PC-9 (cell line): ENCODE measurements around the gene NSA2. TPM values are rescaled to one million over a fixed set of nuclear protein-coding genes. Genes with fewer than 3 reads are reported as not detected.

Experiments
- BruUV-seq: library from RNA; stranded (reverse); fragments of 400-500 nt; replicated peaks from 2 replicates; lab custom pipeline; 2021; lab: Mats Ljungman, UMichigan
- CTCF ChIA-PET: fragments of 300-600 bp; sonication (Branson Sonifier 250); formaldehyde crosslinking; loops from one replicate; lab custom pipeline; 2022; ENCODE audit warnings: antibody characterized with exemption; lab: Charles Lee
- POLR2A ChIA-PET: fragments of 300-600 bp; sonication (Branson Sonifier 250); formaldehyde crosslinking; loops from one replicate; lab custom pipeline; 2022; ENCODE audit warnings: antibody characterized with exemption; ENCODE audit not compliant: unreplicated experiment; lab: Charles Lee
- DNase-seq, 2 experiments: peaks; one replicate each; pipeline versions ENCODE4 v3.0.0 to v3.0.0-alpha.2; 2015 to 2022; ENCODE audit warnings: mixed read lengths in 1 of 2
- H2AFZ ChIP-seq: fragments of 200-600 bp; sonication (generic); 2 replicates; pipeline ENCODE4 v1.8.1; 2017; ENCODE audit warnings: antibody characterized with exemption
- H3F3A ChIP-seq: fragments of 200-600 bp; sonication (generic); 2 replicates; pipeline ENCODE4 v1.8.1; 2017; ENCODE audit warnings: antibody characterized with exemption, mild to moderate bottlenecking, low read depth; ENCODE audit not compliant: insufficient read depth
- H3K27ac ChIP-seq: fragments of 200-600 bp; sonication (generic); 2 replicates; pipeline ENCODE4 v1.6.1; 2016; ENCODE audit warnings: mixed run types
- H3K27me3 ChIP-seq: fragments of 200-600 bp; sonication (generic); 2 replicates; pipeline ENCODE4 v1.6.1; 2016; ENCODE audit warnings: low read depth, mixed run types; ENCODE audit not compliant: insufficient read depth
- H3K36me3 ChIP-seq: fragments of 200-600 bp; sonication (generic); 2 replicates; pipeline ENCODE4 v1.6.1; 2016; ENCODE audit warnings: low read depth, mixed run types
- H3K4me1 ChIP-seq: fragments of 200-600 bp; sonication (generic); replicated peaks from 2 replicates; pipeline ENCODE4 v1.6.1; 2016; ENCODE audit warnings: mixed run types; ENCODE audit not compliant: insufficient read depth
- H3K4me2 ChIP-seq: fragments of 200-600 bp; sonication (generic); 2 replicates; pipeline ENCODE4 v1.6.1; 2017; ENCODE audit warnings: mixed run types
- H3K4me3 ChIP-seq: fragments of 200-600 bp; sonication (generic); 2 replicates; pipeline ENCODE4 v1.6.1; 2016; ENCODE audit warnings: mixed run types
- H3K79me2 ChIP-seq: fragments of 200-600 bp; sonication (generic); 2 replicates; pipeline ENCODE4 v1.6.1; 2017; ENCODE audit warnings: low read depth, mixed run types
- H3K9me2 ChIP-seq: fragments of 200-600 bp; sonication (generic); 2 replicates; pipeline ENCODE4 v1.8.1; 2017; ENCODE audit warnings: mild to moderate bottlenecking; ENCODE audit not compliant: insufficient read depth
- H3K9me3 ChIP-seq: fragments of 200-600 bp; sonication (generic); 2 replicates; pipeline ENCODE4 v1.8.1; 2016; ENCODE audit warnings: low read depth; ENCODE audit not compliant: insufficient read depth
- H4K20me1 ChIP-seq: fragments of 200-600 bp; sonication (generic); 2 replicates; pipeline ENCODE4 v1.8.1; 2017; ENCODE audit not compliant: insufficient read depth
- EZH2 ChIP-seq: fragments of 200-600 bp; sonication (generic); IDR thresholded peaks from 2 replicates; pipeline ENCODE4 v1.8.0; 2017; ENCODE audit warnings: antibody characterized with exemption, low read depth
- intact Hi-C: fragments of 100-400 bp; cut with micrococcal nuclease; formaldehyde crosslinking; loops from one replicate; pipeline ENCODE4 v1.10.0; 2022; ENCODE audit not compliant: unreplicated experiment
- total RNA-seq: library from RNA; stranded (reverse); gene quantifications from 2 replicates; pipeline ENCODE4 v1.2.3, GENCODE V29; 2021
- TF ChIP-seq, protein P1 (sequence below): fragments of 200-600 bp; sonication (generic); conservative IDR thresholded peaks from 2 replicates; pipeline ENCODE4 v1.6.1; 2017; ENCODE audit warnings: mixed run types, antibody characterized with exemption, mild to moderate bottlenecking, moderate library complexity

Gene NSA2
- total RNA-seq, 1 experiment from 2014 or later: 87.1 TPM

GRCh38 chr5:74829413-74829812 is 62.4 kb downstream of the NSA2 start:
- Histone ChIP-seq H3K4me2 (no peak overlapping the region), H3K27me3 (no peaks in the 10 kb centered on the region), H4K20me1 (no peaks in the 10 kb centered on the region), H3F3A (no peaks in the 10 kb centered on the region), H3K36me3 (no peaks in the 10 kb centered on the region), H3K4me1 (0 out of 2 replicates have a peak, but pooled peaks cover 6% of the 10 kb centered on the region), H3K9me3 (no peaks in the 10 kb centered on the region), H3K9me2 (0 out of 2 replicates have a peak, but pooled peaks cover 4% of the 10 kb centered on the region), H3K27ac (no peak overlapping the region), H2AFZ (no peak overlapping the region), H3K4me3 (no peak overlapping the region), H3K79me2 (no peaks in the 10 kb centered on the region)
- intact Hi-C loops: no loop called here
- no peak for DNase-seq
- BruUV-seq: no TSS peak
- ChIA-PET CTCF (interaction anchor here (0.8 kb wide), 1 partner anchor 402 kb away, joined by 5 read pairs; no protein-coding TSS in a partner anchor), POLR2A (no interaction called here)
- TF ChIP-seq, protein P1, sequence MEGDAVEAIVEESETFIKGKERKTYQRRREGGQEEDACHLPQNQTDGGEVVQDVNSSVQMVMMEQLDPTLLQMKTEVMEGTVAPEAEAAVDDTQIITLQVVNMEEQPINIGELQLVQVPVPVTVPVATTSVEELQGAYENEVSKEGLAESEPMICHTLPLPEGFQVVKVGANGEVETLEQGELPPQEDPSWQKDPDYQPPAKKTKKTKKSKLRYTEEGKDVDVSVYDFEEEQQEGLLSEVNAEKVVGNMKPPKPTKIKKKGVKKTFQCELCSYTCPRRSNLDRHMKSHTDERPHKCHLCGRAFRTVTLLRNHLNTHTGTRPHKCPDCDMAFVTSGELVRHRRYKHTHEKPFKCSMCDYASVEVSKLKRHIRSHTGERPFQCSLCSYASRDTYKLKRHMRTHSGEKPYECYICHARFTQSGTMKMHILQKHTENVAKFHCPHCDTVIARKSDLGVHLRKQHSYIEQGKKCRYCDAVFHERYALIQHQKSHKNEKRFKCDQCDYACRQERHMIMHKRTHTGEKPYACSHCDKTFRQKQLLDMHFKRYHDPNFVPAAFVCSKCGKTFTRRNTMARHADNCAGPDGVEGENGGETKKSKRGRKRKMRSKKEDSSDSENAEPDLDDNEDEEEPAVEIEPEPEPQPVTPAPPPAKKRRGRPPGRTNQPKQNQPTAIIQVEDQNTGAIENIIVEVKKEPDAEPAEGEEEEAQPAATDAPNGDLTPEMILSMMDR: no peak
- no peak for TF ChIP-seq EZH2

Other genes with a start within 250 kb of the NSA2 start
- 38.8 and 53.6 TPM in 2 replicates for gene ENC1, start 126.5 kb upstream of the NSA2 start, total RNA-seq
- 84.6 and 92.3 TPM in 2 replicates for gene HEXB, start 82.0 kb upstream of the NSA2 start, total RNA-seq
- gene GFM2, start 132 bp upstream of the NSA2 start, total RNA-seq: 38.5 and 39.8 TPM in 2 replicates
- gene FAM169A, start 99.1 kb downstream of the NSA2 start, total RNA-seq: 2.1 and 3.9 TPM in 2 replicates